Kidney (tissue), 14 donors: ENCODE measurements around the gene GJD4. TPM values are rescaled to one million over a fixed set of nuclear protein-coding genes. Genes with fewer than 3 reads are reported as not detected.

Experiments
- DNase-seq, 5 donors: peaks; one replicate each; pipeline ENCODE4 v3.0.0-alpha.2; 2013 to 2020
- FAIRE-seq: peaks from 2 replicates; lab custom pipeline; 2012; peaks lifted over from hg19 to GRCh38; lab: Jason Lieb, UNC
- H3K27ac ChIP-seq, 2 donors: one replicate each; pipeline ENCODE4 v1.7.0; 2013; ENCODE audit warnings: low read depth in 2 of 2, low read length in 2 of 2, inconsistent platforms in 1 of 2
- H3K27me3 ChIP-seq: one replicate; pipeline ENCODE4 v1.7.1; 2013; ENCODE audit warnings: low read length, inconsistent platforms; ENCODE audit not compliant: control insufficient read depth, insufficient read depth
- H3K36me3 ChIP-seq, 3 donors: one replicate each; pipeline versions ENCODE4 v1.7.0 to v1.7.1; 2013; ENCODE audit warnings: low read length in 3 of 3, control low read depth in 1 of 3, inconsistent platforms in 1 of 3; ENCODE audit not compliant: insufficient read depth in 3 of 3, control insufficient read depth in 2 of 3
- H3K4me1 ChIP-seq, 3 donors: one replicate each; pipeline versions ENCODE4 v1.7.0 to v1.7.1; 2013; ENCODE audit warnings: low read length in 3 of 3, inconsistent platforms in 1 of 3, low read depth in 1 of 3; ENCODE audit not compliant: control insufficient read depth in 2 of 3, insufficient read depth in 2 of 3
- H3K4me3 ChIP-seq, 3 donors: one replicate each; pipeline versions ENCODE4 v1.7.0 to v1.8.1; 2013; ENCODE audit warnings: low read length in 3 of 3, control low read depth in 1 of 3, inconsistent platforms in 1 of 3
- H3K9ac ChIP-seq, 3 donors: one replicate each; pipeline versions ENCODE4 v1.7.0 to v1.7.1; 2013; ENCODE audit warnings: low read length in 3 of 3, control low read depth in 1 of 3, inconsistent platforms in 1 of 3
- H3K9me3 ChIP-seq, 3 donors: one replicate each; pipeline versions ENCODE4 v1.7.0 to v1.7.1; 2013; ENCODE audit warnings: low read length in 3 of 3, control low read depth in 1 of 3, inconsistent platforms in 1 of 3; ENCODE audit not compliant: control insufficient read depth in 2 of 3, insufficient read depth in 1 of 3
- intact Hi-C: fragments of 100-400 bp; cut with DNase I; formaldehyde crosslinking; loops from one replicate; pipeline ENCODE4 v1.11.1; 2022
- polyA plus RNA-seq: library from polyadenylated mRNA; stranded (reverse); fragments of 350-450 nt; fragmentation: Illumina TruSeq; extraction: RNeasy Lipid Tissue Mini Kit (QIAGEN cat#74804); gene quantifications from one replicate; pipeline ENCODE4 v1.2.3, GENCODE V29; 2014; ENCODE audit warnings: low read depth, low replicate concordance; ENCODE audit not compliant: insufficient read depth
- total RNA-seq: library from RNA; stranded (reverse); fragmentation: NEBNext Ultra II Directional; extraction: Animal tissue kit (Norgen Biotek cat#: 25700); gene quantifications from one replicate; pipeline ENCODE4 v1.2.1, GENCODE V29; 2021
- TF ChIP-seq, protein P1 (sequence below): IDR thresholded peaks from 3 replicates; pipeline ENCODE4 v1.5.1; 2012; ENCODE audit warnings: mild to moderate bottlenecking, moderate library complexity, borderline replicate concordance; ENCODE audit not compliant: insufficient read depth; ENCODE audit errors: extremely low read depth
- donor health status: control.
- donor health status: control.
- donor health status: control.
- donor health status: control.
- donor health status: control.
- donor health status: DM: yes; HTN: yes; CAD: no.
- donor health status: Normal renal cell carcinoma (clear cell type).

The GJD4 gene
- total and polyA plus RNA-seq, 2 donors from 2014 or later = not detected

DNA sequence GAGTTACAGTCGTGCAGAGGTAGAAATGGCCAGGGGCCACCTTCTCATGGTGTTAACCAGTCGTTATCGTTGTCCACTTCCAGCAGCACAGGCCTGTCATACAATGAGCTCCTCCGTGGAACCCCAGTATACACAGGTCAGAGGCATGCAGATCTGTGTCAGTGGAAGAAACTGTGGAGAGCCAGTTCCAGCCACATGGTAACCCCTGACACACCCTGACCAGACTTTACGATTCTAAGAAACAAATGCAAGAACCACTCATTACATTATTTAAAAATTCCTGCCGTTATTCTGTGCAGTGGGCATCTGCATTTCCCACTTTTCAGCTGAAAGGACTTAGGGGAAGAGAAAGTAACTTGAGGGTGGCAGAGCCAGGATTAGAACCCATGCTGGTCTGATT lies 23.5 kb upstream of the GJD4 start:
- H3K4me1 ChIP-seq = no peaks in the 10 kb centered on the region
- DNase-seq (no peak), FAIRE-seq (no peak)
- TF ChIP-seq, protein P1, sequence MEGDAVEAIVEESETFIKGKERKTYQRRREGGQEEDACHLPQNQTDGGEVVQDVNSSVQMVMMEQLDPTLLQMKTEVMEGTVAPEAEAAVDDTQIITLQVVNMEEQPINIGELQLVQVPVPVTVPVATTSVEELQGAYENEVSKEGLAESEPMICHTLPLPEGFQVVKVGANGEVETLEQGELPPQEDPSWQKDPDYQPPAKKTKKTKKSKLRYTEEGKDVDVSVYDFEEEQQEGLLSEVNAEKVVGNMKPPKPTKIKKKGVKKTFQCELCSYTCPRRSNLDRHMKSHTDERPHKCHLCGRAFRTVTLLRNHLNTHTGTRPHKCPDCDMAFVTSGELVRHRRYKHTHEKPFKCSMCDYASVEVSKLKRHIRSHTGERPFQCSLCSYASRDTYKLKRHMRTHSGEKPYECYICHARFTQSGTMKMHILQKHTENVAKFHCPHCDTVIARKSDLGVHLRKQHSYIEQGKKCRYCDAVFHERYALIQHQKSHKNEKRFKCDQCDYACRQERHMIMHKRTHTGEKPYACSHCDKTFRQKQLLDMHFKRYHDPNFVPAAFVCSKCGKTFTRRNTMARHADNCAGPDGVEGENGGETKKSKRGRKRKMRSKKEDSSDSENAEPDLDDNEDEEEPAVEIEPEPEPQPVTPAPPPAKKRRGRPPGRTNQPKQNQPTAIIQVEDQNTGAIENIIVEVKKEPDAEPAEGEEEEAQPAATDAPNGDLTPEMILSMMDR = no peak
- H3K27ac ChIP-seq = no peak overlapping the region
- no peaks in the 10 kb centered on the region for H3K36me3 ChIP-seq
- intact Hi-C loops = no loop called here
- H3K27me3 ChIP-seq = no peaks in the 10 kb centered on the region
- no peaks in the 10 kb centered on the region for H3K9me3 ChIP-seq
- H3K9ac ChIP-seq = no peak overlapping the region
- H3K4me3 ChIP-seq = no peak overlapping the region

DNA sequence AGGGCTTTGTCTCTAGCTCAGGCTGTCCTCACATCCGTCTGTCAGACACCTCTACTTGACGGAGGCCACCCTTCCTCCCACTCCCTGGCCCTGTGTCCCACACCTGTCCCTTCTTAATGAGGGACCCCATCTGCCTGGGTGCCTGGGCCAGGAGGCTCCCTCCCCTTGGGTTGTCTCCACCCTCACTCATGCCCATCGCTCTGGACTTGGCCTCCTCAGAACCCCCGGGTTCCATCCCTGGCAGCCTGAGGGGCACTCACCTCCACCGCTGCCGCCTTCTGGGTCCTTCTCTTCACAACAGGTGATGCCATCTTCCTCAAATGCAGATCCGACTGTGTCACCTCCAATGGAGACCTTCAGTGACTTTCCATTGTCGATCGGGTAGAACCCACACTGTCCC lies 20.2 kb upstream of the GJD4 start:
- no peak for FAIRE-seq
- TF ChIP-seq, protein P1 = no peak
- no peaks in the 10 kb centered on the region for H3K9me3 ChIP-seq
- no peaks in the 10 kb centered on the region for H3K36me3 ChIP-seq
- intact Hi-C loops = no loop called here
- no peak overlapping the region for H3K27ac ChIP-seq
- no peaks in the 10 kb centered on the region for H3K4me1 ChIP-seq
- no peak for DNase-seq
- H3K27me3 ChIP-seq = no peaks in the 10 kb centered on the region
- no peak overlapping the region for H3K9ac ChIP-seq
- H3K4me3 ChIP-seq = no peak overlapping the region

DNA sequence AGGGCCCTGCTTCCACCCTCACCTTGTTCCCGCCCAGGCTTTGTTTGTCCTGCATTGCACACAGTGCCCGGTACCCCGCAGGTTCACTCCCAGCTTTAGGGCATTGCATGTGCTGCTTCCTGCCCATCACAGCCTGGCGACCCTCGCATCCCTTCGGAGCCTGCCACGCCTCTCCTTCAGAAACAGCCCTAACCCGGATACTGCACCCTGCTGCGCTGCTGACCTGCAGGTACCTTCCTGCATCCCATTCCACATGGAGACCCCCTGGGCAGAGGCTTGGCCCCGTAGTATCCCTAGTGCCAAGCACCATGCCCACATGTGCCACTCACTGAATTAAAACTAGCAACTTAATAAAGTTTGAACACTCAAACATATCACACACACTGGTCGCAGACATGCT lies 19.8 kb upstream of the GJD4 start:
- H3K4me1 ChIP-seq = no peaks in the 10 kb centered on the region
- H3K36me3 ChIP-seq = no peaks in the 10 kb centered on the region
- FAIRE-seq = no peak
- peaks cover 0 to under 1% (median 0%) of the 10 kb centered on the region in 3 donors for H3K9me3 ChIP-seq
- intact Hi-C loops = no loop called here
- H3K9ac ChIP-seq = no peak overlapping the region
- no peaks in the 10 kb centered on the region for H3K27me3 ChIP-seq
- H3K27ac ChIP-seq = no peak overlapping the region
- H3K4me3 ChIP-seq = no peak overlapping the region
- DNase-seq = no peak
- TF ChIP-seq, protein P1 = no peak

DNA sequence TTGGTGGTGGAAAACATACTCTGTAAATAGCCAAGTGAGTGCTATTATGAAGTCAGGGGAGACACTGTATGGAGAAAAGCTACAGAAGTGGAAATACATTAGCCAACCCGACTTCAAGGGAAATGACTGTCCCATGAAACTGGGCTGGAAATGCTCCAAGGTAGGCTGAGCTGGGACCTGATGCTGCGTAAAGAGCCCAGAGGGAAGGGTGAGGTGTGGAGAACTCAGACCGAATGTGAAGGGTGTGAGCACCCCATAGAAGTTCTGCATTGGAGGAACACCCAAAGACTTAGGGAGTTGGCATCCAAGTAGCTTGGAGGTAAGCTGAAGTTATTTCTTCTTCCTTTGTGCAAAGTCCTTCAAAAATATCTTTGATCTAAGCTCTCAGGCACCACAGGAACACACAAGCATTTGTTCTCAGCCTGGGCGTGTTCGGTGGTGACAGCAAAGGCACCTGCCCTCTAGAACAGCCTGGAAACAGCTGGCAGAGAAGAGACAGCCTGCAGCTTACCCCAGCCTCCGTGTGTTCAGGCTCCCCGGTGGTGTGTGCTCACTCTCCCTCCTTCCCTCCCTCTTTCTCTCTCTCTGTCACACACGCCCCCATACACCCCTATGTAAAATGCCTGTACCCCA lies 19.1 kb upstream of the GJD4 start:
- H3K4me1 ChIP-seq = no peaks in the 10 kb centered on the region
- H3K4me3 ChIP-seq = no peak overlapping the region
- no peak for DNase-seq
- FAIRE-seq = no peak
- no peaks in the 10 kb centered on the region for H3K27me3 ChIP-seq
- no peak overlapping the region for H3K9ac ChIP-seq
- no peaks in the 10 kb centered on the region for H3K36me3 ChIP-seq
- no peak overlapping the region for H3K27ac ChIP-seq
- TF ChIP-seq, protein P1 = no peak
- H3K9me3 ChIP-seq = peaks cover 0 to 7% (median 0%) of the 10 kb centered on the region in 3 donors
- intact Hi-C loops = no loop called here
